Measurements from ENCODE around the gene BAZ2B. TPM values are rescaled to one million over a fixed set of nuclear protein-coding genes. Genes with fewer than 3 reads are reported as not detected.
A peak's percentile ranks its signal among the peaks of the same experiment; 100 is the strongest.

The BAZ2B gene
- total RNA-seq, 2 donors from 2014 or later: 11.6 to 17.0 TPM

GRCh38 chr2:159461076-159461475 is 155.3 kb downstream of the BAZ2B start:
- H3K4me3 Mint-ChIP-seq: no peak overlapping the region

GRCh38 chr2:159460227-159460626 is 156.1 kb downstream of the BAZ2B start:
- H3K36me3 Mint-ChIP-seq (ENCODE audit: low read depth): no peaks in the 10 kb centered on the region
- no peak overlapping the region for H3K27ac Mint-ChIP-seq
- peaks cover 11% of the 10 kb centered on the region for H3K4me1 Mint-ChIP-seq
- H3K4me3 Mint-ChIP-seq: no peak overlapping the region
- H3K27me3 Mint-ChIP-seq: no peaks in the 10 kb centered on the region
- H3K9me3 Mint-ChIP-seq: no peaks in the 10 kb centered on the region
- ATAC-seq (replicated peaks): no peak

More at GRCh38 chr2:159461076-159461475, 155.3 kb downstream of the BAZ2B start:
- no peak for ATAC-seq (replicated peaks)
- Mint-ChIP-seq H3K4me1 (peaks cover 11% of the 10 kb centered on the region), H3K9me3 (no peaks in the 10 kb centered on the region), H3K27ac (no peak overlapping the region), H3K27me3 (no peaks in the 10 kb centered on the region), H3K36me3 (ENCODE audit: low read depth) (no peaks in the 10 kb centered on the region)

GRCh38 chr2:159459279-159459678 is 157.1 kb downstream of the BAZ2B start:
- no peak overlapping the region for H3K4me3 Mint-ChIP-seq
- H3K9me3 Mint-ChIP-seq: no peaks in the 10 kb centered on the region
- H3K27me3 Mint-ChIP-seq: no peaks in the 10 kb centered on the region

GRCh38 chr2:159457589-159457988 is 158.8 kb downstream of the BAZ2B start:
- Mint-ChIP-seq H3K4me3 (no peak overlapping the region), H3K4me1 (peaks cover 11% of the 10 kb centered on the region), H3K27me3 (no peaks in the 10 kb centered on the region), H3K9me3 (no peaks in the 10 kb centered on the region), H3K27ac (no peak overlapping the region), H3K36me3 (ENCODE audit: low read depth) (no peaks in the 10 kb centered on the region)
- no peak for ATAC-seq (replicated peaks)

More at GRCh38 chr2:159459279-159459678, 157.1 kb downstream of the BAZ2B start:
- ATAC-seq (replicated peaks): no peak
- Mint-ChIP-seq H3K27ac (no peak overlapping the region), H3K4me1 (peaks cover 11% of the 10 kb centered on the region), H3K36me3 (ENCODE audit: low read depth) (no peaks in the 10 kb centered on the region)

GRCh38 chr2:159456500-159457426 is 159.6 kb downstream of the BAZ2B start:
- Mint-ChIP-seq H3K27me3 (no peaks in the 10 kb centered on the region), H3K9me3 (no peaks in the 10 kb centered on the region), H3K4me1 (peaks cover 11% of the 10 kb centered on the region), H3K36me3 (ENCODE audit: low read depth) (no peaks in the 10 kb centered on the region), H3K4me3 (no peak overlapping the region), H3K27ac (no peak overlapping the region)
- peak; percentile 52 for ATAC-seq (replicated peaks)

- no peaks in the 10 kb centered on the region for H3K9me3 Mint-ChIP-seq
- no peaks in the 10 kb centered on the region for H3K27me3 Mint-ChIP-seq
- no peak overlapping the region for H3K4me3 Mint-ChIP-seq
- no peaks in the 10 kb centered on the region for H3K36me3 Mint-ChIP-seq (ENCODE audit: low read depth)
- no peak overlapping the region for H3K27ac Mint-ChIP-seq
- peaks cover 11% of the 10 kb centered on the region for H3K4me1 Mint-ChIP-seq
- ATAC-seq (replicated peaks): peak; percentile 47
Observed at GRCh38 chr2:159455330-159455918, 160.9 kb downstream of the BAZ2B start.

GRCh38 chr2:159454185-159454584 is 162.2 kb downstream of the BAZ2B start:
- Mint-ChIP-seq H3K4me3 (no peak overlapping the region), H3K27me3 (no peaks in the 10 kb centered on the region), H3K4me1 (peaks cover 11% of the 10 kb centered on the region), H3K27ac (no peak overlapping the region), H3K9me3 (no peaks in the 10 kb centered on the region), H3K36me3 (ENCODE audit: low read depth) (peaks cover under 1% of the 10 kb centered on the region)
- no peak for ATAC-seq (replicated peaks)

- Mint-ChIP-seq H3K9me3 (no peaks in the 10 kb centered on the region), H3K36me3 (ENCODE audit: low read depth) (peaks cover 31% of the 10 kb centered on the region), H3K4me3 (no peak overlapping the region), H3K4me1 (peaks cover under 1% of the 10 kb centered on the region), H3K27ac (no peak overlapping the region), H3K27me3 (no peaks in the 10 kb centered on the region)
- ATAC-seq (replicated peaks): no peak
Observed at GRCh38 chr2:159450180-159450579, 166.2 kb downstream of the BAZ2B start.

- ATAC-seq (replicated peaks): no peak
- no peak overlapping the region for H3K27ac Mint-ChIP-seq
- H3K9me3 Mint-ChIP-seq: no peaks in the 10 kb centered on the region
- H3K27me3 Mint-ChIP-seq: no peaks in the 10 kb centered on the region
- H3K36me3 Mint-ChIP-seq (ENCODE audit: low read depth): peaks cover 36% of the 10 kb centered on the region
- no peak overlapping the region for H3K4me3 Mint-ChIP-seq
- peaks cover 4% of the 10 kb centered on the region for H3K4me1 Mint-ChIP-seq
Observed at GRCh38 chr2:159449504-159450124, 166.7 kb downstream of the BAZ2B start.

- Mint-ChIP-seq H3K36me3 (ENCODE audit: low read depth) (peaks cover 50% of the 10 kb centered on the region), H3K4me3 (no peak overlapping the region), H3K27ac (no peak overlapping the region), H3K4me1 (peaks cover 4% of the 10 kb centered on the region), H3K27me3 (no peaks in the 10 kb centered on the region), H3K9me3 (no peaks in the 10 kb centered on the region)
- ATAC-seq (replicated peaks): no peak
Observed at GRCh38 chr2:159446817-159447216, 169.5 kb downstream of the BAZ2B start.

GRCh38 chr2:159446201-159446600 is 170.1 kb downstream of the BAZ2B start:
- Mint-ChIP-seq H3K9me3 (no peaks in the 10 kb centered on the region), H3K27me3 (no peaks in the 10 kb centered on the region), H3K4me3 (no peak overlapping the region), H3K27ac (no peak overlapping the region), H3K36me3 (ENCODE audit: low read depth) (peaks cover 50% of the 10 kb centered on the region), H3K4me1 (peaks cover 4% of the 10 kb centered on the region)
- no peak for ATAC-seq (replicated peaks)

- peaks cover 4% of the 10 kb centered on the region for H3K4me1 Mint-ChIP-seq
- no peaks in the 10 kb centered on the region for H3K9me3 Mint-ChIP-seq
- H3K27ac Mint-ChIP-seq: peak overlapping the region; percentile 28
- peaks cover 50% of the 10 kb centered on the region for H3K36me3 Mint-ChIP-seq (ENCODE audit: low read depth)
- no peaks in the 10 kb centered on the region for H3K27me3 Mint-ChIP-seq
- H3K4me3 Mint-ChIP-seq: no peak overlapping the region
- ATAC-seq (replicated peaks): peak; percentile 75
Observed at GRCh38 chr2:159445307-159445706, 171.0 kb downstream of the BAZ2B start.

GRCh38 chr2:159444754-159445153 is 171.6 kb downstream of the BAZ2B start:
- no peaks in the 10 kb centered on the region for H3K9me3 Mint-ChIP-seq
- no peak for ATAC-seq (replicated peaks)
- peaks cover 52% of the 10 kb centered on the region for H3K36me3 Mint-ChIP-seq (ENCODE audit: low read depth)
- H3K27me3 Mint-ChIP-seq: no peaks in the 10 kb centered on the region
- H3K27ac Mint-ChIP-seq: peak overlapping the region; percentile 38
- H3K4me1 Mint-ChIP-seq: peaks cover 4% of the 10 kb centered on the region
- no peak overlapping the region for H3K4me3 Mint-ChIP-seq

- ATAC-seq (replicated peaks): no peak
- Mint-ChIP-seq H3K9me3 (no peaks in the 10 kb centered on the region), H3K36me3 (ENCODE audit: low read depth) (peaks cover 63% of the 10 kb centered on the region), H3K27ac (no peak overlapping the region), H3K27me3 (no peaks in the 10 kb centered on the region), H3K4me3 (no peak overlapping the region), H3K4me1 (peaks cover 4% of the 10 kb centered on the region)
Observed at GRCh38 chr2:159442159-159442852, 174.0 kb downstream of the BAZ2B start.
